Activated T-helper 1 cell treated with anti-CD3 and anti-CD28 coated beads, Interleukin-12 subunit alpha, Interleukin-12 subunit beta, Interleukin-2, Interleukin-4 antibody, amounts not matched to agents 30 ng/mL and 10 ng/mL and 1 ng/mL, durations not matched to agents 14 hours and 24 hours and 36 hours (primary cell): ENCODE measurements around the gene TCF23. TPM values are rescaled to one million over a fixed set of nuclear protein-coding genes. Genes with fewer than 3 reads are reported as not detected.
A peak's percentile ranks its signal among the peaks of the same experiment; 100 is the strongest.
"Not testable (repeated sequence)": the region's sequence is repeated elsewhere in the genome, so short reads cannot be mapped to it uniquely, and the experiment has no call there.

Source experiments
- DNase-seq: peaks from one replicate; pipeline ENCODE4 v3.0.0; 2021; ENCODE audit warnings: low spot score
- H3K27ac Mint-ChIP-seq: one replicate; pipeline ENCODE4 v1.8.0; 2021; ENCODE audit warnings: mild to moderate bottlenecking, mixed read lengths
- H3K27me3 Mint-ChIP-seq: one replicate; pipeline ENCODE4 v1.8.0; 2022; ENCODE audit warnings: mild to moderate bottlenecking, moderate library complexity, mixed read lengths; ENCODE audit not compliant: insufficient read depth
- H3K36me3 Mint-ChIP-seq: one replicate; pipeline ENCODE4 v1.8.0; 2021; ENCODE audit warnings: low read depth, mixed read lengths
- H3K4me1 Mint-ChIP-seq: one replicate; pipeline ENCODE4 v1.8.0; 2021; ENCODE audit warnings: low read depth, mixed read lengths
- H3K4me3 Mint-ChIP-seq: one replicate; pipeline ENCODE4 v1.8.0; 2021; ENCODE audit warnings: mild to moderate bottlenecking, moderate library complexity, mixed read lengths
- H3K9me3 Mint-ChIP-seq: one replicate; pipeline ENCODE4 v1.8.0; 2021; ENCODE audit warnings: mixed read lengths
- intact Hi-C: fragments of 100-400 bp; cut with micrococcal nuclease; formaldehyde crosslinking; loops from one replicate; pipeline ENCODE4 v1.15.1; 2024
- total RNA-seq: library from RNA; stranded (reverse); gene quantifications from 2 replicates; pipeline ENCODE4 v1.2.3, GENCODE V29; 2022

TCF23 gene
- total RNA-seq, 1 donor from 2014 or later = not detected

DNA sequence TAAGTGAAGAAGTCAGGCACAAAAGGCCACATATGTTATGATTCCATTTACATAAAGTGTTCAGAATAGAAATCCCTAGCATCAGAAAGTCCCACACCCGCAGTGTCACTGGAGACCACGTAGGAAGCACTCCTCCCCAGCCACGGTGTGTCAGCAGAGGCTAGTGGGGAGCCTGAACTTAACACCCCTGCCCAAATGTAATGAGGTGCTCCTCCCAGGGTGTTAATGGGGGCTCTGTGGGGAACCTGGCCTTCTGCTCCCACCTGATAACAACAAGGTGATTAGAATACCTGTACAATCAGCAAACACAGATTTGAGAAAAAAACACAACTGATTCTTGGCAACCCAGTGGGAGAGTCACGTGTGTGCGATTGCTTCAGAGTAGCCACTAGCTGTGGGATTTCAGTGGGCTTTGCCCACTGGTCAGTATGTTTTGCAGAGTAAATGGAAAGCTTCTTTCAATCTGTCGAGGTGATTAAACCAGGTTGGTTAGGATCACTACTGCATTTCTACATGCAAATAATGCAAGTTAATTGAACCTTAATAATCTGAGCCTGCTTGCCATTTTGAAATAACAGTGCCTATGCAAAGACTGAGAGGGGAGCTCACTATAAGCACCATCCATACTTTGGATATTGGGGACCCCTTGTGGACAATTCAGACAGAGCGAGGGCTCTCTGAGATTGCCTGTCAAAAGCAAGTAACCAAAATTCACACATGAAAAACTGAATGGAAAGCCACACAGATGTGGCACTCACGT is 42.4 kb downstream of the TCF23 start:
- intact Hi-C loops = loop anchor here (1.0 kb wide), 2 partner anchors 93 to 230 kb away; no protein-coding TSS in a partner anchor
- Mint-ChIP-seq H3K4me3 (no peak overlapping the region), H3K27ac (no peak overlapping the region), H3K9me3 (no peaks in the 10 kb centered on the region), H3K4me1 (no peaks in the 10 kb centered on the region), H3K36me3 (no peaks in the 10 kb centered on the region), H3K27me3 (no peaks in the 10 kb centered on the region)
- peak; percentile 25 for DNase-seq

DNA sequence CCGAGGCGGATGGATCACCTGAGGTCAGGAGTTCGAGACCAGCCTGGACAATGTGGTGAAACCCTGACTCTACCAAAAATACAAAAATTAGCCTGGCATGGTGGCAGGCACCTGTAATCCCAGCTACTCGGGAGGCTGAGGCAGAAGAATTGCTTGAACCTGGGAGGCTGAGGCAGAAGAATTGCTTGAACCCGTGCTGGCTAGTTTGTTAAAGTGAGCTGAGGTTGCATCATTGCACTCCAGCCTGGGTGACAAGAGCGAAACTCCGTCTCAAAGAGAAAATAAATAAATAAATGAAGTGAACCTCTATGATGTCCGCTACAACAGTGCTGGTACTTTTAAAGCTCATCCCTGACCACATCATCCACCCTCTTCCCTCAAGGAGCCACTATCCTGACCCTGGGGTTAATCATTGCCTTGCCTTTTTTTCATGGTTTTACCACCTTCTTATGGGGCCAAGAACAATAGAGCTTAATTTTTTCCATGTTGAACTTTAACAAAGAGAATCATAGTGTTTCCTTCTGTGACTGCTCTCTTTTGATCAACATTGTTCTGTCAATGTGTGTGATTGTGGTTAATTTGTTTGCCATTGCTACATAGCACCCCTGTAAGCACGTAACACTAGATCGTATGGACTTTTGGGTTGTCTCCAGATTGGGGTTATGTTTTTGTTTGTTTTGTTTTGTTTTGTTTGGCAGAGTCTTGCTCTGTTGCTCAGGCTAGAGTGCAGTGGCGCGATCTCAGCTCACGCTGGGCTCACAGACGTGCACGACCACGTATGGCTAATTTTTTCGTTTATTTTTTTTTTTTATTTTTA is 45.9 kb downstream of the TCF23 start:
- H3K27me3 Mint-ChIP-seq = no peaks in the 10 kb centered on the region
- no peak overlapping the region for H3K4me3 Mint-ChIP-seq
- H3K36me3 Mint-ChIP-seq = peaks cover 5% of the 10 kb centered on the region
- no peak overlapping the region for H3K27ac Mint-ChIP-seq
- intact Hi-C loops = no loop called here
- no peak for DNase-seq
- H3K9me3 Mint-ChIP-seq = no peaks in the 10 kb centered on the region
- no peaks in the 10 kb centered on the region for H3K4me1 Mint-ChIP-seq

DNA sequence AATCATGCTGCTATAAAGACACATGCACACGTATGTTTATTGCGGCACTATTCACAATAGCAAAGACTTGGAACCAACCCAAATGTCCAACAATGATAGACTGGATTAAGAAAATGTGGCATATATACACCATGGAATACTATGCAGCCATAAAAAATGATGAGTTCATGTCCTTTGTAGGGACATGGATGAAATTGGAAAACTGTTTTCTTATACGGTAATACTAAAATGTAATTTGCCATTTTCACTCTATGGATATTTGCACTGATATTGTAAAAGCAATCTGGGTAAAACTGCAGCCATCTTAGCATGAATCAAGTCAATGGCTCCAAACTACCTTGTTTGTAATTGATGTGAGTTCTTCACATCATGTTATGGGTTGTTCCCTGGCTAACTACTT is 47.0 kb downstream of the TCF23 start:
- H3K4me1 Mint-ChIP-seq, H3K27ac Mint-ChIP-seq, H3K36me3 Mint-ChIP-seq, DNase-seq, H3K9me3 Mint-ChIP-seq, H3K4me3 Mint-ChIP-seq, H3K27me3 Mint-ChIP-seq, intact Hi-C loops: not testable (repeated sequence)

DNA sequence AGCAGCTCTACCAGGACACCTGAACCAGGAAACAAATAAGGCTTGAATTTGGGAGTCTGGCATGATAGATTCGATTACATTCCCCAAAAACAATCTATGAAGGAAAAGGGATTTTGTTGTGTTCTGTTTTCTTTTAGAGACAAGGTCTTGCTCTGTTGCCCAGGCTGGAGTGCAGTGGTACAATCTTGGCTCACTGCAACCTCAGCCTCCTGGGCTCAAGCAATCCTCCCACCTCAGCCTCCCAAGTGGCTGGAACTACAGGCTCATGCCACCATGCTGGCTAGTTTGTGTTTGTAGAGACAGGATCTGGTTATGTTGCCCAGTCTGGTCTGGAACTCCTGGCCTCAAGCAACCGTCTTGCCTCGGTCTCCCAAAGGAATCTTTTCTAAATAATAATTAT is 49.3 kb downstream of the TCF23 start:
- H3K27me3 Mint-ChIP-seq = not testable (repeated sequence)
- peaks cover 15% of the 10 kb centered on the region for H3K36me3 Mint-ChIP-seq

DNA sequence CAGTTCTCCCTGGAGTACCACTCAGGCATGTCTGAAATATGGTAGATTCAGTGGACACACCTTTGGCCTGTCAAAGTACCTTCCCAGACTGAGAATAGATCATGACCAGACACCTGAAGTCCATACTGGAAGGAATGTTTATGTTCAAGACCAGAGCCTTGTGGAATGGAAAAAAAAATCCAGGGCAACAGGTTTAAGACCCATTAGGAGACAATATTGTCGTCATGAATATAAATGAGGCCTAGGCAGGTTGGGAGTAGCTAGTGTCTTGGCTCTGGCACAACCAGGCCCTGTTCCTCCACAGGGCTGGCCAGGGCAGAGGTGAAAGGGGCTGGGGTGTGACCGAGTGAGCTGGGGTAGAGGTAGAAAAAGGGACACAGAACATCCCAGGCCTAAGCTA is 49.8 kb downstream of the TCF23 start:
- Mint-ChIP-seq H3K9me3 (no peaks in the 10 kb centered on the region), H3K4me3 (no peak overlapping the region), H3K27me3 (no peaks in the 10 kb centered on the region), H3K4me1 (no peaks in the 10 kb centered on the region), H3K36me3 (peaks cover 18% of the 10 kb centered on the region), H3K27ac (no peak overlapping the region)
- no peak for DNase-seq
- intact Hi-C loops = no loop called here

More for the DNA sequence above, 49.3 kb downstream of the TCF23 start:
- intact Hi-C loops, H3K9me3 Mint-ChIP-seq, H3K4me3 Mint-ChIP-seq, DNase-seq, H3K27ac Mint-ChIP-seq, H3K4me1 Mint-ChIP-seq: not testable (repeated sequence)

DNA sequence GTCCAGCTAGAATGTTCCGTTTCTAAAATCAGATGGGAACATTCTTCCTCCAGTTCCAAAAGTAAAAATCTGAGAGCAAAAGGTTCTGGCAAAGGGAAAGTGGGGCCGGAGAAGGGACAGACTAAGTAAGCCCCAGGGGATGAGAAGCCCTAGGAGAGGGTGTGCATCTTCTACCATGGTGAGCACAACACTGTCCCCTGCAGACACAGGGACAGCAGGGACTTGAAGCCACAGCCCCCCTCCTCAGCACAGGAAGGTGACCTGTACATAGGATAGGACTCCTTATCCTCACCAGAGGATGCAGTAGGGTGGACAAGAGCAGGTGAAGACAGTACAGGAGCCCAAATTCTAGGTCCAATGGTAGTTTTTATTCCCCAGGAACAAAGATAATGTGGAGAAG is 50.4 kb downstream of the TCF23 start:
- intact Hi-C loops = no loop called here
- H3K36me3 Mint-ChIP-seq = peaks cover 18% of the 10 kb centered on the region
- no peak overlapping the region for H3K27ac Mint-ChIP-seq
- H3K4me3 Mint-ChIP-seq = no peak overlapping the region
- H3K4me1 Mint-ChIP-seq = no peaks in the 10 kb centered on the region
- DNase-seq = no peak
- H3K9me3 Mint-ChIP-seq = no peaks in the 10 kb centered on the region
- no peaks in the 10 kb centered on the region for H3K27me3 Mint-ChIP-seq

DNA sequence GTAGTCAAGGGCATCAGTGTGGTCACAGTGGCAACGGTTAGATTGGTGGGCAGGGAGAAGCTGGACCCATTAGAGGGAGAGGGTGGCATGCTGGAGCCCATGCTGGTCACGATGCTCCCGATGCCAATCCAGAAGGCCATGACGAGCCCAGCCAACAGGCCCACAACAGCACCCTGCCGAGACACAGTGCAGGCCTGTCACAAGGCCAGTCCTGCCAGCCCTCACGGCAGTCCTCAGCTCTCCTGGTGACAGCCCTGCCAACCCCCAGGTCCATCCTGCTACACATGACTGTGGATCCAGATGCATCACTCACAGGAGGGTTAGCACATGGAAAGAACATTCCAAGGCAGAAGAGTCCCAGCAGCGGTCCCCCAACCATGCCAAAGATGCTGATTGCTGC is 52.9 kb downstream of the TCF23 start:
- no peaks in the 10 kb centered on the region for H3K27me3 Mint-ChIP-seq

DNA sequence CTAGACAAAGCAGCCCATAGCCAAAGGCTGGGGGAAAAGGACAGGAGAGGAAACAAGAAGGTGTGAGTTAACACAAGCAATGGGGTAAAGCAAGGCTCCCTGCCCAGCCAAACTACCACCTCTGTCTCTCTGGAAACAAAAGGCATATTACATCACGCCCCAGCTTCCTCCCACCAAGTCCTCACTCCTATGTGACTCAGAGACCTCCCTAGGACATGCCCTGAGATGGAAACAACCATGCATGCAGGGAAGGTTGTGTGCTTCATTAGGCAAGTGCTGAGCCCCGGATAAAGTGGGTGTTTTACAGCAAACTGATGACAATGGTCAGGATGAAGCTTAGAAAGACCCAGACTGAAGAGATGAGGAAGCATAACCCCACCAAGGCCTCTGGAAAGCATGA is 54.0 kb downstream of the TCF23 start:
- no peak overlapping the region for H3K27ac Mint-ChIP-seq
- no peaks in the 10 kb centered on the region for H3K9me3 Mint-ChIP-seq
- H3K36me3 Mint-ChIP-seq = peaks cover 44% of the 10 kb centered on the region
- H3K4me3 Mint-ChIP-seq = no peak overlapping the region
- intact Hi-C loops = no loop called here
- H3K27me3 Mint-ChIP-seq = no peaks in the 10 kb centered on the region
- peaks cover 12% of the 10 kb centered on the region for H3K4me1 Mint-ChIP-seq
- no peak for DNase-seq

More for the DNA sequence above, 52.9 kb downstream of the TCF23 start:
- Mint-ChIP-seq H3K4me3 (no peak overlapping the region), H3K4me1 (peaks cover 12% of the 10 kb centered on the region), H3K36me3 (peaks cover 34% of the 10 kb centered on the region), H3K27ac (no peak overlapping the region), H3K9me3 (no peaks in the 10 kb centered on the region)
- DNase-seq = no peak
- intact Hi-C loops = no loop called here

DNA sequence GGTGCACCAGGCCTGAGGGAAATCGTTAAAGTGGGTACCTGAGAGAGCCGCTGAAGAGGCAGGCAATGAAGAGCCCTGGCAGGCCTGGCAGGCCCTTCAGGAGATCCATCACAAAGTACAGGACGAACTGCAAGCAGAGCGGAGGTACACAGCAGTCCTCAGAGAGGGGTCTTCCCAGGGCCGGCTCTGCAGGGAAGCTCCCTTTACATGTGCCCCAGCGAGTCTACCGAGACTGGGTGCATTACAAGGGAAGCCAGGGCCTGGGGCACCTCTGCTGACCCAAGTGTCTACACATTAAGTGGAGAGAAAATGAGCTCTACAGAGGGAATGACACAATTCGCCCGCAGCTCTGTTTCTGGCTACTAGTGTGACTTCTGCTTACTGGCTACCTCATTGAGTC is 54.9 kb downstream of the TCF23 start:
- no peaks in the 10 kb centered on the region for H3K9me3 Mint-ChIP-seq
- no peak overlapping the region for H3K27ac Mint-ChIP-seq
- intact Hi-C loops = no loop called here
- peaks cover 21% of the 10 kb centered on the region for H3K4me1 Mint-ChIP-seq
- no peaks in the 10 kb centered on the region for H3K27me3 Mint-ChIP-seq
- H3K36me3 Mint-ChIP-seq = peaks cover 48% of the 10 kb centered on the region
- DNase-seq = no peak
- no peak overlapping the region for H3K4me3 Mint-ChIP-seq

DNA sequence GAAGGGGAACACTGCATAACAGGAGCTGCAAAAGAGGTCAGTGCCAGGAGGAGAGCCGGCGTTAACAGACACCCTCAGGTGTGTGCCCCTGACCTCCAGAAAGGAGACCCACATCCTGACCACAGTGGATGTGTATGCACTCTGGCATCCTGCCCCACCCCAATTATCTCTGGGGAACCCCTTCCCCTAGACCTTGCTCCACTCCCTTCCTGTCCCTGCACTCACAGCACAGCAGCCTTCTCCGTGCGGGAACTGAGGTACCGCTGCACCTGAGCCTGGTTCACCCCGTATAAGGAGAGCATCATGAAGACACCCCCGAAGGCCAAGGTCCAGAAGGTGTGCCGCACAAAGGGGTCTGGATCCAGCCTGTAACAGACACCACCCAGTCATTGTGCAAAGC is 55.8 kb downstream of the TCF23 start:
- Mint-ChIP-seq H3K4me3 (no peak overlapping the region), H3K9me3 (no peaks in the 10 kb centered on the region), H3K27ac (peak overlapping the region; percentile 21), H3K36me3 (peaks cover 51% of the 10 kb centered on the region), H3K27me3 (no peaks in the 10 kb centered on the region), H3K4me1 (peaks cover 29% of the 10 kb centered on the region)
- intact Hi-C loops = no loop called here
- DNase-seq = no peak

DNA sequence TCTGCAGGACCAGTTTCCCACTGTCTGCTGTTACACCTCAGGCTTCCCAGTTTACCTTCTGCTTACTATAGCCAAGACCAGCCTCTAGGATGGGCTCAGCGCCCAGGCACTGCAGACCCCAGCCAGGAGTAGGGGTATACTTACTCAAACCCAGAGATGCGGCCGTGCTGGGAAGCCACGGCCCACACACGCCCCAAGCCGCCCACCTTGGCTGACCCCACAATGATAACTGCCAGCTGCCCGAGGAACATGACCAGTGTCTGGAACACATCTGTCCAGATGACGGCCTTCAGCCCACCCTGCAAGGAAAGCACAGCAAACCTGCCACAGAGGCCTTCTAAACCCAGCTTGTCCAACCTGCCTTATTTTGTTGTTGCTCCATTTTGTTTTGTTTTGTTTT is 56.4 kb downstream of the TCF23 start:
- no peak overlapping the region for H3K27ac Mint-ChIP-seq

DNA sequence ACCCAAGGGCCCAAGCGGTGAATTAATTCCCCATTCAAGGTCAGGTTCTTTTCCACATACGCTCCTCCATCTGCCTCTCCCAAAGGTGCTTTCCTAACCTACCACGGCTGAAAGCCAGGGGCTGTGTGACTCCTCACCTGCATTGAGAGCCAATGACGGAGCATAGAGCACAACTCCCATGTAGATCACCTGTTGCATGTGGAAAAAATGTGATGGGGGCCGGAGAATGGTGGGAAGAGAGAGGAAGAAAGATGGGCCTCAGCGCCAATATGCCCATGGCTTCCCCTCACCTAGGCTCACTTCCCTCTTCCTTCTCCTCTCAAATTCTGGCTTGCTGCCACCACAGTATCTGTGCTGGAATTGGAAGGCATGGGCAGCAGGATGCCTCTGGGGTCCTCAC is 57.5 kb downstream of the TCF23 start:
- no peak for DNase-seq
- no peak overlapping the region for H3K4me3 Mint-ChIP-seq
- H3K27ac Mint-ChIP-seq = no peak overlapping the region
- no peaks in the 10 kb centered on the region for H3K9me3 Mint-ChIP-seq
- peaks cover 51% of the 10 kb centered on the region for H3K36me3 Mint-ChIP-seq
- H3K4me1 Mint-ChIP-seq = peaks cover 36% of the 10 kb centered on the region
- intact Hi-C loops = no loop called here
- H3K27me3 Mint-ChIP-seq = no peaks in the 10 kb centered on the region

More for the DNA sequence above, 56.4 kb downstream of the TCF23 start:
- no peak for DNase-seq
- intact Hi-C loops = no loop called here
- H3K4me3 Mint-ChIP-seq = no peak overlapping the region
- peaks cover 54% of the 10 kb centered on the region for H3K36me3 Mint-ChIP-seq
- H3K4me1 Mint-ChIP-seq = peaks cover 36% of the 10 kb centered on the region
- no peaks in the 10 kb centered on the region for H3K9me3 Mint-ChIP-seq
- H3K27me3 Mint-ChIP-seq = no peaks in the 10 kb centered on the region
